Cerebellar nuclear complex (tissue), 1 donor: ENCODE data around the gene KDM2B.

Experiments used
- DNase-seq, 2 experiments: peaks; one replicate each; lab custom pipeline; 2025; lab: John Stamatoyannopoulos, UW

The KDM2B gene

DNA sequence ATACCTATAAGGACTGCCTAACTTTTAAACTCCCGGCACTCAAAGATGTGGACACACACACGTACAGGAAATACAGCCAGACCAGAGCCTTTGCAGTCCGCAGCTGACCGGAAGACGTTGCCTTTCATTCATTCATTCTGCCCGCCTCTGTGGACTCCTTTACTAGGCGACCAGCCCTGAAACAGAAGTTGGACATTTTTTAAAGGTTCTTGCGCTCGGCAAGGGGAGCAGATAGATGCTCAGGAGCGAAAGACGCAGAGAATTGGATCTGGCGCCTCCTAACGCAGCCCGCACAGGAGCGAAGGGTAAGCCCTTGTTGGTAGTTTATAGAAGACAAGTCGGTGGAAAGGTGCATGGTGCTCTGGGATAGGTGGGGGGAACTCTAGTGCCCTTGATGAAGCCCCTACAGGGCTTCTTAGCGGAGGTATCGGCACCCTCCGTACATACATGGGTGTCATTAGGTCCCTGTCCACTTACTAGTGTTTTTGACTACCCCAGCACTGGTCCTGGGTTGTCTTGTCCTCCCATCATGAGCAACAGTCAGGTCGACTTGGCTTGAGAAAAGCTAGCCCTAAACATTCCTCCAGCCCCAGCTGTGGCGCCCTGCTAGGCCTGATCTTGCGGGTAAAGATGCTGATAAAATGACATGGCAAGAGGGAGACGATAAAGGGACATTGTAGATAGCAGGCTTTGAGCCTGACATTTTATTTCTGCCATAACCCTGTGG lies at the start of gene KDM2B:
Gene KDM2B, minus strand, starts transcription at position 65 of the 727 bp plus-strand sequence. CDS start 112 bp downstream, outside the sequence.
- peak in 1 of 2 experiments; percentile 37 for DNase-seq

DNA sequence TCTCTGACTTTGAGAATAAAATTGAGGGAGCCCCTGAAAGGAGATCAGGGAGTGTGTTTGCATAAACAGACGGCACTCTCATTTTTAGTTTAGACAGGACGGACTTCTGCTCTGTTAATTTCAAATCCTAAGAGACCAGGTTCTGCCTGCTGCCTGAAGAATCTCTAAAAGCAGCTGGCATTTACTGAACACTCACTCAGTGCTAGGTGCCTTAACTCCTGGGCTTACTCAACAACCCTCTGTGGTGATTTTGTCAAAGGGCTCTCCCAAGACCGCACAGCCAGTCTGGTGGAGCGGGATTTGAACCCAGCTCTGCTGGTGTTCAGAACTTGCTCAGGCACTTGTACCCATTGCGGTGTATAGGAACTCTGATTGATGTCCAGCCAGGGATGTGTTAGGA lies 47.7 kb upstream of the KDM2B start:
- DNase-seq: no peak

DNA sequence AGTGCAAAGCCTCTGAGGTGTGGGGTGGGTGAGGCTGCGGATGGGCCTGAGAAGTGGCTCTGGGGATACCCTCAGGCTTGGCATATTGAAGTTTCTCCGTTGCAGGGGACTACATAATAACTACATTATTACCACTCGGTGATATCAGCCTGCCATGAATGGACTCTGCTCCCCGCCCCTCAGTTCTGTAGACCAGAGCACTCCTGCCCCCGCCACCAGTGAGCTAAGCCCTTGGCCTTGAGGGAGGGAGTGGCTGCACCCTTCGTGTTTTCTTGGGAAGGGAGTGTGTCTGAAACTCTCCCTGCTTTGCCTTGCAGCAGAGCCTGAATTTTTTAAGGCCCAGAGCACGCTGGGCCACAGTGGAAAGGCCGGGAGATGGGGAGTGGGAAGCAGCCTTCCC lies 47.2 kb upstream of the KDM2B start:
- DNase-seq: no peak

DNA sequence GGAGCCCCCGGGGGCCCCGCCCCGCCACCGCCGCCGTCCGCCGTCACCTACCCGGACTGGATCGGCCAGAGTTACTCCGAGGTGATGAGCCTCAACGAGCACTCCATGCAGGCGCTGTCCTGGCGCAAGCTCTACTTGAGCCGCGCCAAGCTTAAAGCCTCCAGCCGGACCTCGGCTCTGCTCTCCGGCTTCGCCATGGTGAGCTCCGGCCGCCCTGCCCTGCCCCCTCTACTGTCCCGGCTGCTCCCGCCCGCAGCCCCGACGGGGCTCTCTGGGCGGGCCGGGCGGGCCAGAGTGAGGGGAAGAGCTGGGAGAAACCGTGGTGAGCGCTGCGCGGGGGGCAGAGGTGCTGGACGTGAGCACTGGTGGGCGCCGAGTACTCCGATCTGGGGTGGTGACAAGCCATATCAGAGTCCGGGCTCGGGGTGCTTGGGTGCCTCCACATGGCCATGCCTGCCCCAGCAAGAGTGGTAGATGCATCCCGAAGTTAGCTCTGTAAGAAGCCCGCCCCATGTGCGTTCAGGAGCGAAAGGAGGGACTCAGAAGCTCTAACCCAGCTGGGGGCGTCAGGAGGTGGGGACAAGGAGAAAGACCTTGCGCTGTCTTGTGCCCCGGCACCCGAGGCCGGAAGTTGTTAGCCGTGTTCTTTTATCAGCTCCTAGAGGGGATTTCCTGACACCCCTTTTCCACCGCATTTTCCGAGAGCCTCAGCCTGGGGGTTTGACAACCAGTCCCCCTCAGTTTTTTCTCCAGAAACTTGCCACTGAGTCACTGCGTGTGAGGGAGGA lies 46.2 kb upstream of the KDM2B start:
- no peak for DNase-seq

DNA sequence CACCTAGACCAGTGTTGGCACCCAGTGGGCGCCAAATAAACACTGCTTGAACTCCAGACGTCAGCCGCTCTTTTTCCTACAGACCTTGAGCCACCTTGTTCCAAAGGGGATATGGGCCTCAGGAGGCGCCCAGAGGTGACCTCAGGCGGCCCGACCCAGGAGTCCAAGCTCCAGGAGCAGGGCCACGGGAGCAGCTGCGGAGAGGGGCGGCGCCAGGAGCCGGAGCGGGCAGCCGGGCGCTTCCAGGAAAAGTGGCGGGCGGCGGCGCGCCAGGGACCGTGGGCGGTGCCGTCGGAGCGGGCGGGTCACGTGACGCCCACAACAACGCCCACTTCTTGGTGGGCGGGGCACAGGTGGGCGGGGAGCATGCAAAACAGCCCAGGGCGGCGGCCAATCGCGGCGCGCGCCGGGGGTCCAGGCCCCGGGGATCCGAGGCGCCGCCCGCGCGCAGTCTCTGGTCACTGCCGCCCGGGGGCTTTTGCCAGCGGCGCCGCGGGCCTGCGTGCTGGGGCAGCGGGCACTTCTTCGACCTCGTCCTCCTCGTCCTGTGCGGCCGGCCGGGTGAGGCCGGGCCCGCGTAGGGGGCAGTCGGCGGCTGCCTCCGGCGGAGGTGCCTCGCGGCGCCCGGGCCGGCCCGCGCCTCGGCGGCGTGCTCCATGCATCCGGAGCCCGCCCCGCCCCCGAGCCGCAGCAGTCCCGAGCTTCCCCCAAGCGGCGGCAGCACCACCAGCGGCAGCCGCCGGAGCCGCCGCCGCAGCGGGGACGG lies 45.4 kb upstream of the KDM2B start, which contains the start of gene ORAI1:
Gene ORAI1, plus strand, starts transcription at position 444 of the 766 bp plus-strand sequence.
- peak; percentile 10 to 22 for DNase-seq

DNA sequence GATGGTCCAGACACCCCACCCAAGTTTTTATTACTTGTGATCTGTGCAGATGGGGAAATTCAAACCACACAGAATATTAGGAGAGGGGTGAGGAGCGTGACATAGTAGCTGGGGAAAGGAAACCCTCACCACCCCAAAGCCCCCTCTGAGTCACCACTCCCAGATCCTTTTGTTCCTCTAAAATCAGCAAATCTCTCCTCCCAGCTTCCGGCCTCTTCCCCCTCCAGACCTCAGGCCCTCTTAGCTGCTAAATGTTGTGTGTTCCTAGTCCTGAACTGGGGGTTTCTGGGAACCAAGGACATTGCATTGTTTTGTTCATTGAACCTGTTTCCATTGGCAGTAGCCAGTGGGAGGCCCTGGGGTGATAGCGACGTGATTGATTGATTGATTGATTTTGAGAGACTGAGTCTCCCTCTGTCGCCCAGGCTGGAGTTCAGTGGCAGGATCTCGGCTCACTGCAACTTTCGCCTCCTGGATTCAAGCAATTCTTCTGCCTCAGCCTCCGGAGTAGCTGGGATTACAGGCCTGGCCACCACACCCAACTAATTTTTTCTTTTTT lies 39.6 kb upstream of the KDM2B start:
- no peak for DNase-seq

DNA sequence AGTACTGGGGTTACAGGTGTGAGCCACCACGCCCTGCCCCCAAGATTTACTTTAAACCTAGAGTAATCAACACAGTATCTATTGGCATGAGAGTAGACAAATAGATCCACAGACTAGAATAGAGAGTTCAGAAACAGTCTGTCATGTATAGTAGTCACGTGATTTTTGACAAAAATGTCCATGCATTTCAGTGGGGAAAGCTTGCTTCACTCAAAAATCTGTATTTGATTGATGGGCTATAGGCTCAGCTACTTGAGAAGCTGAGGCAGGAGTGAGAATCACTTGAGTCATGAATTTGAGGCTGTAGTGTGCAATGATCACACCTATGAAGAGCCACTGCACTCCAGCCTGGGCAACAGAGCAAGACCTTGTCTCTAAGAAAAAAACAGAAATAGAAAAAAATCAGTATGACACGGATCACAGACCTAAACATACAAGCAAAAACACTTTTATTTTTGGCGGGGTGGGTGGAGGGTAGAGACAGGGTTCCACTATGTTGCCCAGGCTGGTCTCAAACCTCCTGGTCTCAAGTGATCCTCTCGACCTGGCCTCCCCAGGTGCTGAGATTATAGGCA lies 37.9 kb upstream of the KDM2B start:
- DNase-seq: no peak

DNA sequence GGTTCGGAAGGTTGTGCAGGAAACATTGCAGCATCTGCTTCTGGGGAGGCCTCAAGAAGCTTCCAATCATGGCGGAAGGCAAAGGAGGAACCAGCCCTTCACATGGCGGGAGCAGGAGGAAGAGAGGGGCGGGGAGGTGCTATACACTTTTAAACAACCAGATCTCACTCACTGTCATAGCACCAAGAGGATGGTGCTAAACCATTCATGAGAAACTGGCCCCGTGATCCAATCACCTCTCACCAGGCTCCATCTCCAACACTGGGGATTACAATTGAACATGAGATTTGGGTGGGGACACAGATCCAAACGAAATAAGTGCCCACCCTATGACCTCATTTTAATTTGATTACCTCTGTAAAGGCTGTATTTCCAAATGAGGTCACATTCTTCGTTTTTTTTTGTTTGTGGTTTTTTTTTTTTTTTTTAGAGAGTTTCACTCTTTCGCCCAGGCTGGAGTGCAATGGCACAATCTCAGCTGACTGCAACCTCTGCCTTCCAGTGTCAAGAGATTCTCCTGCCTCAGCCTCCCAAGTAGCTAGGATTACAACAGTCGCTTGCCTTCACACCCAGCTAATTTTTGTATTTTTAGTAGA lies 34.1 kb upstream of the KDM2B start:
- DNase-seq: no peak

DNA sequence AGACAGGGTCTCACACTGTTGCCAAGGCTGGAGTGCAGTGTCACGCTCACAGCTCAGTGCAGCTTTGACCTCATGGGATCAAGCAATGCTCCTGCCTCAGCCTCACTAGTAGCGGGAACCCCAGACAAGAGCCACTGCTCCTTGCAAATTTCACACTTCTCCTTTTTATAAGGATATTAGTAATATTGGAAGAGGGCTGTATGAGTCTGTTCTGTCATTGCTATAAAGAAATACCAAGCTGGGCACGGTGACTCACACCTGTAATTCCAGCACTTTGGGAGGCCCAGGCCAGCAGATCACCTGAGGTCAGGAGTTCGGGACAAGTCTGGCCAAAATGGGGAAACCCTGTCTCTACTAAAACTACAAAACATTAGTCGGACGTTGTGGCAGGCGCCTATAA lies 32.6 kb upstream of the KDM2B start:
- DNase-seq: no peak

DNA sequence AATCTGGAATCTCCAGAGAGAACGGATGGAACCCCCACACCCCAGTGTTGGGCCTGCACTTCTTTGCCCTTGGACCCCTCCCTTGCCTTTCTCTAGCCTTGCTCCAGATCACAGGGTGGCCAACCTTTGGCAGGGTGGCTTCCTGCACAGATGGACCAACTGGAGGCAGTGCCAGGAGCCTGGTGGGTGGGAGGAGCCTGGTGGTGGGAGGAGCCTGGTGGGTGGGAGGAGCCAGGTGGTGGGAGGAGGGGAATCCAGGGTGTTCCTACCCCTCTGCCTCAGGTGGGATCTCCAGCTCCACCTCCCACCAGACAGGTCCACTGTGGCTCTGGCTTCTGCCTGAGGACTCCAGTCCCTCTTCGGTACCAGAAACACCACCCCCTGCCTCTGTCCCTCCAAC lies 30.5 kb upstream of the KDM2B start:
- no peak for DNase-seq

DNA sequence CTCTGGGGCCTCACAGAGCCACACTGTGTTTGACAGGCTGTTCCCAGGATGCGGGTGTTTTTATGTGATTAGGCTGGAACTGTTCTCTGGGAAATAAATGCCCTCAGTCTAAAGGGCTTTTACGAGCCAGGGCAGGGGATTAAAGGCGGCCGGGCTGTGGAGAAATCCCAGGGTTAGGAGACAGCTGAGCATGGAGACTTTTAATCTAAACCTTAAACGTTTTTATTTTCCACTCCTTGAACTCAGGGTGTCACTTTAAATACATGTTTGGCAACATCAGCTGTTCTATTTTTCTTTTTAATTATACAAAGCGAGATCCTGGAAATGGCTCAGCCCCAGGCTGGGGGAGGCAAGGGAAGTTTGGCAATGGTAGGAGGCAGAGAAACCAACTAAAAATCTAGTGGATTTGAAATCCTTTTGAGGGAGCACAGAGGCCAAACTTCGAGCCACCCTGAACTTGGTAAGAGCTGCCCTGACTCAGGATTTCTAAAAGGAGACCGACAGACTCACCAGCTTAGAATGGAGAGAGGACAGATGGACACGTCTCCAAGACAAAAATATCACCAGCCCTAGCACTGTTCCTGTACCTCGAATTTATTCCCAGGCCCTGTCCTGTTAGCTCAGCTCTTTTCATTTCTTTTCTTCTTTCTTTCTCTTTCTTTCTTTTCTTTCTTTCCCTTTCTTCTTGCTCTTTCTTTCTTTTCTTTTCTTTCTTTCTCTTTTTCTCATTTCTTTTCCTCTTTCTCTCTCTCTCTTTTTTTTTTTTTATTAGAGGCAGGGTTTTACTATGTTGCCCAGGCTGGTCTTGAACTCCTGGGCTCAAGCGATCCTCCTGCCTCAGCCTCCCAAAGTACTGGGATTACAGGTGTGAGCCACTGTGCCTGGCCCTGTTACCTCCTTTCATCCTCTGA lies 29.7 kb upstream of the KDM2B start:
- DNase-seq: no peak

DNA sequence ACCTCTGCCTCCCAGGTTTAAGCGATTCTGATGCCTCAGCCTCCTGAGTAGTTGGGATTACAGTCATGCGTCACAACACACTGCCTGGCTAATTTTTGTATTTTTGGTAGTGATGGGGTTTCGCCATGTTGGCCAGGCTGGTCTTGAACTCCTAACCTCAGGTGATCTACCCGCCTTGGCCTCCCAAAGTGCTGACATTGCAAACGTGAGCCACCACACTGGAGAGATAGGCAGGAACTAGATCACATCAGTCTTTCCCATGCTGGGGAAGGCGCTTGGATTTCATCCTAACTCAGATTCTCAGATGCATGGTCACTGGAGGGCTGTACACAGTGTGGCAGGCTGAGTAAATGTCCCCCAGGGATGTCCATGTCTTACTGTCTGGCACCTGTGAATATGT lies 27.5 kb upstream of the KDM2B start:
- DNase-seq: no peak

DNA sequence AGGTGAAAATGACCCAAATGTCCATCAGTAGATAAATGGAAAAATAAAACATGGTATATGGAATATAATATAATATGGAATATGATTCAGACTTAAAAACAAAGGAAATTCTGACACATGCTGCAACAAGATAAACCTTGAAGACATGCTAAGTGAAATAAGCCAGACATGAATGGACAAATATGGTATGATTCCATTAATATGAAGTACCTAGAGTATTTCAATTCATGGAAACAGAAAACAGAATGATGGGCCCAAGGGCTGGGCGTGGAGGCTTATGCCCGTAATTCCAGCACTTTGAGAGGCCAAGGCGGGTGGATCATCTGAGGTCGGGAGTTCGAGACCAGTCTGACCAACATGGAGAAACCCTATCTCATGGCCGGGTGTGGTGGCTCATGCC lies 22.8 kb upstream of the KDM2B start:
- DNase-seq: no peak

DNA sequence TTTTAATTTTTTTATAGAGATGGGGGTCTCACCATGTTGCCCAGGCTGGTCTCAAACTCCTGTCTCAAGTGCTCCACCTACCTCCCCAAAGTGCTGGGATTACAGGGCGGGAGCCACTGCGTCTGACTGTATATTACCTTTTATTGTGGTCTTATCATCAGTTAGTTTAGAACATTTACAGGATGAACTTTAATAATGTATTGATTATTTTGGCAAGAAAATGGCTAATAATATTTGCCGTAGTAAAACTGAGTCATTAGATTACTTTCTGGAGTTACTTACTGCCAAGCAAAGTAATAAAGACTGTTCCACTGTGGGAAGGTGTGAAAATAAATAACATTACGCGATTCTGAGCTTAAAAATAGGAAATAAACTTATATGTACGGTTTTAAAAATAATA lies 21.9 kb upstream of the KDM2B start:
- DNase-seq: no peak

DNA sequence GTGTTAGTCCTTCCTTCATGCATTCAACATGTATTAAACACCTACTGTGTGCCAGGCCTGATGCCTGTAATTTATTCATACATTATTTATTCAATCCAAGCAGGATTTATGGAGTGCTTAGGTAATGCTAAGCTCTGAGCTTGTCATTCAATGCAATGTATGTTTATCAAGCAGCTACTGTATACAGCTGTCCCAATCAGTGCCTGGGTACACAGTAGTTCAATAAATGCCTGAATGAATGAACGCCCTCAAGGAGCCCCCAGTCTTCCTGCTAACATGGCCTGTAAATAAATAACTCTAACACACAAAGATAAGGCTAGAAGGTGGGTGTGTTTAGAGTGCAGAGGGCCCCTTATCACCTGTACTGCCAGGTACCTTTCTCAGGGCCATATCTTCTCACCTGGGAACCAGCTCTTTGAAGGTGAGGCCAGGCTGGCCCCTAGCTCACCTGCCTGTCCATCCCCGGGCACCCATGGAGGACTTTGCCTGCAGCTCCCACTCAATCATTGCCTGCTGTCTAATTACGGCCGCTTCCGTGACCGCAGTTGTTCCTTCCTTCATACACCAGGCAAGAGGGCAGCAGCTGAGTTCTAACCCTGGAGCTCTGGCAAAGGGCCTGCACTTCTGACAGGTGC lies 20.0 kb upstream of the KDM2B start:
- no peak for DNase-seq

DNA sequence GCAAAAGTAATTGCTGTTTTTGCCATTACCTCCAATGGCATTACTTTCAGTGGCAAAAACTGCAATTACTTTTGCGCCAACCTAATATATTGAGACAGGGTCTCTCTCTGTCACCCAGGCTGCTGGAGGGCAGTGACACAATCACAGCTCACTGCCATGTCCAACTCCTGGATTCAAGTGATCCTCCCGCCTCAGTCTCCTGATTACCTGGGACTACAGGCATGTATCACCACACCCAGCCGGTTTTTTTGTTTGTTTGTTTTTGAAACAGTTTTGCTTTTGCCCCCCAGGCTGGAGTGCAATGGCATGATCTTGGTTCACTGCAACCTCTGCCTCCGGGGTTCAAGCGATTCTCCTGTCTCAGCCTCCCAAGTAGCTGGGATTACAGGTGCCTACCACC lies 15.7 kb upstream of the KDM2B start:
- no peak for DNase-seq

DNA sequence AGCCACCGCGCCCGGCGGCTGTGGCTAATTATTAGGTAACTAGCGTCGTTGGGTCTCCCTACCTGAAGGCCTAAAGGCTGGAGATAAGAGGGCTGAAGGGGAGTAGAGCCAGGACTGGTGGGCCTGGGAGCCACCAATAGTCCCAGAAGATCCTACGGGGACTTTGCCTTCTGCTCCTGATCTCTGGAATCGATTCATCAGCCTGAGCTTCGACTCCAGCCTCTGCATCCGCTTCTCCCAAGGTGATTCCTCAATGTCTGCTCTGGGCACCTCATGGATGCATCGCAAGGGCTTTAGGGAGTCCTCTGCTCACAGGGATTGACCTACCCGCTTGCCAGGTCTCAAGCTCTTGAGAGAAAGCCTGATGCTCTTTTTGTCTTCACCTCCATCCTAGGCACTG lies 14.7 kb upstream of the KDM2B start:
- no peak for DNase-seq

DNA sequence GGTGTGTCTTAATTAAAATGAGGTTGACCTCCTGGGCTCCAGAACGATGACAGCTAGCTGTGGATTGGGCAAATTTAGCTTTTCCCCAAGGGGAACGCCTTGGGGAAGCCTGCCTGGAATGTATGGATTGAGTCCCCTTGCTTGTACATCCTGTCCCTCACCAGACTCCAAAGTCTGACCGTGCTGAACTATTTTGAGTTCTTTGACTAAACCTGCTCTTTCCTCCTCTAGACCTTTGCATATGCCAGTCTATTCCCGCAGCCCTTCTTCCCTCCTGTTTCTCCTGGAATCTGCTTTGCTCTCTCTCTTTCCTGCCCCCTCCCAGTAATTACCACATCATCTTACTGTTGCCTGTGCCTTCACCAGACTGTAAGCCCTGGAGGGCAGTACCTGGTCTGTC lies 11.5 kb upstream of the KDM2B start:
- no peak for DNase-seq

DNA sequence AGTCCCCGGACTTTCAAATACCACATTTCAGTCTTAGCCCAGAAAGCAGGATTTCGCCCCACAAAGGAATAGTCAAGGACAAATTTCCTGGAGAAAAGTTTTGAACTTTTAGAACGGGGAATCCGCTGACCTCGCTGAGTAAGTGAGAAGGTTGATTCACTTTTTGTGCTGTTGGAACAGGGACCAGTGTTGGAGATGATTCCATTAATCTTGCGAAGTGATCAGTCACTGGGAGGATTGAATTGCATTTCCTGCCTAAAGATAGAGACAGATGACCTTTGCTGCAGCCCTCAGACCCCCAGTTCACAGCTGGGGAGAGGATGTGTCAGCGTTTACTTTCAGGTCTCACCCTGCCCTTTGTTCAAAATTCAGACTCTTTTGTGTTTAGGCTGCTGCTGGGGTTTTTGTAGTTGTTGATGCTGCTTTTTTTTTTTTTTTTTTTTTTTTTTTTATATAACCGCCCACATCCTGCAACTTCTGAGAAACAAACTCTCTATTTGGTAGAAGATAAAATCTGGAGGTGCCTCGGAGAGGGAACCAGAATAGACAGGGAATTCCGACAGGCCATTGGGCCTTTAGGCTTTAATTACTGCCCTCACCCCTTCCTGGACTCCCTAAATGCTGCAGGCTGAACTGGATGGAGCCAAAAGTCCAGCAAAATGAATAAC lies 9.8 kb upstream of the KDM2B start:
- no peak for DNase-seq
